Inflammatory macrophage (primary cell): ENCODE measurements around the gene SHC3.

Experiments used
- DNase-seq, 2 donors: peaks; one replicate each; pipeline ENCODE4 v3.0.0-alpha.2; 2020 to 2022

The SHC3 gene

GRCh38 chr9:89154218-89154617, 24.4 kb downstream of the SHC3 start:
- no peak for DNase-seq

- peak; percentile 89 to 94 for DNase-seq
Measured at GRCh38 chr9:89153232-89154017, 25.2 kb downstream of the SHC3 start.

- DNase-seq, result no peak
Measured at GRCh38 chr9:89149726-89150125, 28.9 kb downstream of the SHC3 start.

GRCh38 chr9:89145097-89145496, 33.5 kb downstream of the SHC3 start:
- no peak for DNase-seq

GRCh38 chr9:89144238-89144637, 34.4 kb downstream of the SHC3 start:
- no peak for DNase-seq

- DNase-seq, result no peak
Measured at GRCh38 chr9:89143266-89143665, 35.4 kb downstream of the SHC3 start.

- no peak for DNase-seq
Measured at GRCh38 chr9:89139455-89139854, 39.2 kb downstream of the SHC3 start.

GRCh38 chr9:89138463-89139390, 39.9 kb downstream of the SHC3 start:
- no peak for DNase-seq

- DNase-seq, result no peak
Measured at GRCh38 chr9:89137542-89138462, 40.8 kb downstream of the SHC3 start.

GRCh38 chr9:89135591-89136166, 42.9 kb downstream of the SHC3 start:
- no peak for DNase-seq

GRCh38 chr9:89134709-89135108, 43.9 kb downstream of the SHC3 start:
- no peak for DNase-seq

- DNase-seq, result no peak
Measured at GRCh38 chr9:89122949-89123348, 55.7 kb downstream of the SHC3 start.

GRCh38 chr9:89120704-89121103, 57.9 kb downstream of the SHC3 start:
- DNase-seq, result no peak

- no peak for DNase-seq
Measured at GRCh38 chr9:89116805-89117192, 61.8 kb downstream of the SHC3 start.

GRCh38 chr9:89116064-89116804, 62.4 kb downstream of the SHC3 start:
- no peak for DNase-seq

- no peak for DNase-seq
Measured at GRCh38 chr9:89115426-89115825, 63.2 kb downstream of the SHC3 start.

GRCh38 chr9:89114741-89115140, 63.9 kb downstream of the SHC3 start:
- no peak for DNase-seq

- DNase-seq, result no peak
Measured at GRCh38 chr9:89113851-89114250, 64.8 kb downstream of the SHC3 start.

GRCh38 chr9:89112243-89112642, 66.4 kb downstream of the SHC3 start:
- no peak for DNase-seq

GRCh38 chr9:89109666-89110065, 69.0 kb downstream of the SHC3 start:
- DNase-seq, result no peak

GRCh38 chr9:89107406-89107805, 71.2 kb downstream of the SHC3 start:
- no peak for DNase-seq
